Inflammatory macrophage (primary cell): ENCODE data around the gene CBR4.
"Not testable (repeated sequence)": the region's sequence is repeated elsewhere in the genome, so short reads cannot be mapped to it uniquely, and the experiment has no call there.

Experiments
- DNase-seq, 2 donors: peaks; one replicate each; pipeline ENCODE4 v3.0.0-alpha.2; 2020 to 2022

CBR4 gene

DNA sequence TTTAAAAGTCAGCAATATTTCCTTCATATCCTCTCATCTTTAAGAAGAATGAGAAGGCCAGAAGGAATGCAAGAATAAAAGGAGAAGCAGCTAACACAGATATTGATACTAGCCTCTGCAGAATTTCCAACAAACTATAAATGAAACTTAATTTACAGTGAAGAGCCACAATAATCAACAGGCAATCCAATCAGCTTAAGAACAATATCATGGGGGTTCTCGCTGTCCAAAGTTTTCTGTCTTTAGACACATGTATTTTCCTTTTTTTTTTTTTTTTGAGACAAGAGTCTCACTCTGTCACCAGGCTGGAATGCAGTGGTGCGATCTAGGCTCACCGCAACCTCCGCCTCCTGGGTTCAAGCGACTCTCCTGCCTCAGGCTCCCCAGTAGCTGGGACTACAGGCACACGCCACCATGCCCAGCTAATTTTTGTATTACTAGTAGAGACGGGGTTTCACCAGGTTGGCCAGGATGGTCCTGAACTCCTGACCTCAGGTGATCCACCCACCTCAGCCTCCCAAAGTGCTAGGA lies 17.0 kb downstream of the CBR4 start:
- not testable (repeated sequence) for DNase-seq

DNA sequence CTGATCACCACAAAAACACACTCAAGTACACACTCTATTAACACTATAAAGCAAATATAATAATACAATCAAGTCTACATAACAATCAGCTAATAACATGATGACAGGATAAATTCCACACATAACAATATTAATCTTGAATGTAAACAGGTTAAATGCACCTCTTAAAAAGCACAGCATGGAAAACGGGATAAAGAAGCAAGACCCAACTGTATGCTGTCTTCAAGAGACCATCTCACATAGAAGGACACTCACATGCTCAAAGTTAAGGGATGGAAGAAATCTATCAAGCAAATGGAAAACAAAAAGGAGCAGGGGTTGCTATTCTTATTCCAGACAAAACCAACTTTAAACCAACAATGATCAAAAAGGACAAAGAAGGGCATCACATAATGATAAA lies 28.1 kb downstream of the CBR4 start:
- no peak for DNase-seq

DNA sequence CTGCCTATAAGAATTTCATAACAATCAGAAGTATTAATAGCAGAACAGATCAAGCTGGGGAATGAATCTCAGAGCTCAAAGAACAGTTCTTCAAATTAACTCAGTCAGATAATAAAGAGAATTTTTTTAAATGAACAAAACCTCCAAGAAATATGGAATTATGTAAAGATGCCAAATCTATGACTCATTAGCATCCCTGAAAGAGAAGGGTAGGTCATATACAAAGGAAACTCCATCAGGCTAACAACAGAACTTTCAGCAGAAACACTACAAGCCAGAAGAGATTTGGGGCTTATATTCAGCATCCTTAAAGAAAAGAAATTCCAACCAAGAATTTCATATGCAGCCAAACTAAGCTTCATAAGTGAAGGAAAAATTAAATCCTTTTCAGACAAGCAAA lies 28.6 kb downstream of the CBR4 start:
- no peak for DNase-seq

DNA sequence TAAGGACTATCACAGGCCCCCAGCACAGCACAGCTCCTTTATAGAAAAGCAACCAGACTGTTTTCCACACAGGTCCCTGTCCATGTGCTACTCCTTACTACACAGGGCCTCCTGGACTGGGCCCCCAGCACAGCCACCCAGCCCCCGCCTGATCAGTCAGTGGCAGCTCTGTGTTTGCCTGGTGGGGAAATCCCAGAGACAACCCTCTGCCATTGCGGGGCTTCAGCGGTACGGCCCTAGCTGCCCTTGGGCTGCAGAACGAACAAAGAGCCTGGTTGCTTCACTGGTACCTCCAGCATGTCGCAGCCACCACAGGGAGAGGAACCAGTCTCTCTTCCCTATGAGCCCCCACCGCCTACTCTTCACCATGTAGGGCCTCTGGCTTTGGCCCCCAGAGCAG lies 30.7 kb downstream of the CBR4 start:
- no peak for DNase-seq

DNA sequence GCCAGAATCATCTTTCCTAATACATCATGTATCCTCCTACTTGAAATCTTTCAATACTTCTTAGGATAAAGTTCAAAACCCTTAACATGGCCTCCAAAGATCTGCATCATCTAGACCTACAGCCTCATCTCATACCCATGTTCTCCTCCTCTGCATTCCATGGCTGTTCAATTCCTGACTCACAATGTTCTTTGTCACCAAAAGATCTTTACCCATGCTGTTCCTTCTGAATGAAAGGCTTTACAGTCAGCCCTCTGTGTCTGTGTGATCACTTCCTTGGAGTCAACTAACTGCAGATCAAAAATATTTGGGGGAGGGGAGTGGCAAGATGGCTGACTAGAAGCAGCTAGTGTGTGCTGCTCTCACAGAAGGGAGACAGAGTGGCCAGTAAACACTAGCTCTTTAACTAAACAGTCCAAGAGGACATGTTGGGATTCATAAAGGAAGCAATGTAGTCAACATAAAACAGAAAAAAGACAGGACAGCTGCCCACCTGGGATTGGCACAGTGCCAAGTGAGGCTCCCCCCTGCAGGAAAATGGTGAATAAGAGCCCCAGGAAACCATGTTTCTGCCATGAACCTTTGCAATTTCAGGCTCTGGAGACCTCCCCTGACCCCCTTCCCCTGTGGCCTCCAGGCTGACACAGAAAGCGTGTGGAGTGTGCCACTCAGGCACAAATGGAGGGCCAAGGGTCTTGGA lies 31.9 kb downstream of the CBR4 start:
- DNase-seq: no peak

DNA sequence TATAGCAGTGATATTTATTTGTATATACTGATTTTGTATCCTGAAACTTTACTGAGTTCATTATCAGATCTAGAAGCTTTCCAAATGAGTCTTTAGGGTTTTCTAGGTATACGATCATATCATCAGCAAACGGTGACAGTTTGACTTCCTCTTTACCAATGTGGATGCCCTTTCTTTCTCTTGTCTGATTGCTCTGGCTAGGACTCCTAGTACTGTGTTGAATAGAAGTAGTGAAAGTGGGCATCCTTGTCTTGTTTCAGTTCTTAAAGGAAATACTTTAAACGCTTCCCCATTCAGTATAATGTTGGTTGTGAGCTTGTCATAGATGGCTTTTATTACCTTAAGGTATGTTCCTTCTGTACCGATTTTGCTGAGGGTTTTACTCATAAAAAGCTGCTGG lies 37.5 kb downstream of the CBR4 start:
- no peak for DNase-seq

DNA sequence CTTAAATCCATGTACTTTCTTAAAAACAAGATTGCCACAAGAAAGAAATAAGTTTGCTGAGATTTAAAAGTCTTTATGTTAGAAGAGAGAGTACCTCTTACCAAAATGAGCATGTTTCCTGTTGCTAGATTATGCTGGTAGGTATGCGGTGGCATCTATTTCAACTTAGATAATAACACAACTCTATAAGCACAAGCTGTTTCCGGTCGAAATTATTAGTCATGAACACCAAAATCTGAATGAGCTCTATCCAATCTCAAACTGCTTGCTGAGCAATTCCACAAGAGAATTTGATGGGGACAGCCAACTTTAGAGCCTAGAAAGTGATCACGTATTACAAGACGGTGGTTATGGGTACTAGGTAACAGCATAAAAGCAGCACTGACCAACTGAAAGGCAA lies 49.3 kb downstream of the CBR4 start:
- no peak for DNase-seq

DNA sequence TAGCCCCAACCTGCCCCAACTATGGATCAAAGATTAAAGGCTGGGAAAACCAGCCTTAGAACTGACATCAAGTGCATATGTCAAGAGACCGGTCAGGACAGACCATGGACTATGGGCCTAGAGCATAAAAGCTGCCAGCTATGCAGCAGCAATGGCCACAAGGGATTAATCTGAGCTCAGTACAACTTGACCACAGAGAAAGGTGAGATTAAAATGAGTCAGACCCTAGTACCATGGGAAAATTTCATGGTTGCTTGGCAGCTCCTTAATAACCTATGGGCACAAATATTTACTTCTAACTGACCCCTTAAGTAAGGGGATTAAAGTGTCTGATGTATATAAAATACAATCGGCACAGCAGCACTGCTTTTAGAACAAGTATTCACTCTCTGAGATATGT lies 54.4 kb downstream of the CBR4 start:
- no peak for DNase-seq

DNA sequence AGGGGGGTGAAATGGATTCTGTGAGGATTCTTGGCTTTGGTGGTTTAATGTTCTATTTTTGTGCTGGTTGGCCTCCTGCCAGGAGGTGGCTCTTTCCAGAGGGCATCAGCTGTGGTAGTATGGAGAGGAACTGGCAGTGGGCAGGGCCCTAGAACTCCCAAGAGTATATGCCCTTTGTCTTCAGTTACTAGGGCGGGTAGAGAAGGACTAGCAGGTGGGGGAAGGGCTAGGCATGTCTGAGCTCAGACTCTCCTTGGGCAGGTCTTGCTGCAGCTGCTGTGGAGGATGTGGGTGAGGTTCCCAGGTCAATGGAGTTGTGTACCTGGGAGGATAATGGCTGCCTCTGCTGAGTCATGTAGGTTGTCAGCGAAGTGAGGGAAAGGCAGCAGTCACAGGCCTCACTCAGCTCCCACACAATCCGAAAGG lies 57.2 kb downstream of the CBR4 start:
- not testable (repeated sequence) for DNase-seq

DNA sequence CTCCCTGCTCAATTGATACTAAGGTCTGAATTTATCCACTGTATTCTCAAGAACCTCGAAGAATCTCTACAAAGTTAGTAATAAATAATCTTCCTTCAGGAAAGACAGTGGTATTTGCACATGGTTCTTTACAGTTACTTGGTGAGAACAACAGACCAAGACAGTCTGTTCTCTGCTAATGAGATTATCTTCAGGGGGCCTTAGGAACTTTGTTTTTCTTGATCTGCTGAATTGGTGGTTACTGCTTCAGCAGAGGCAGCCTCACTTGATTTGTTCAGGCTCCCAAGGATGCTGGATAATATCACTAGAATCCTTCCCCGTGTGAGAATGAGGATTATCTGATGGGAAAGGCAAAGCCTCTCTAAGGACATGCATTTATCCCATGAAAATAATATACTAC lies 64.8 kb downstream of the CBR4 start:
- no peak for DNase-seq

DNA sequence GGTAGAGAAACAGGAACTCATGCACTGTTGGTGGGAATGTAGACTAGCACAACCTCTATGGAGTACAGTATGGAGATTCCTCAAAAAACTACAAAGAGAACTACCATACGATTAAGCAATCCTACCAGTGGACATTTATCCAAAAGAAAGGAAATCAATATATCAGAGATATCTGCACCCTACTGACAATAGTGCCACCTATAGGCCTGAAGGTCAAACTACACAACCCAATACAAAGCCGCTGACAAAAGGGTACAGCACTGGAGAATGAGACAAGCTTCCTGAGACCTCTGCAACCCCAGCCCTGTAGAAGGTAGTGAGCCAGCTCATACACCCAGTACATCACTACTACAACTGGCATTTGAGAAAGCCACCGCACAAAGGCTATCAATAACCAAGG lies 67.1 kb downstream of the CBR4 start:
- DNase-seq: no peak
